Esophagus (tissue), 2 donors: ENCODE data around the gene FAM83D. TPM values are rescaled to one million over a fixed set of nuclear protein-coding genes. Genes with fewer than 3 reads are reported as not detected.

Experiments
- H3K27ac ChIP-seq, 2 donors: one replicate each; pipeline ENCODE4 v1.5.1; 2013; ENCODE audit warnings: low read depth in 2 of 2, mild to moderate bottlenecking in 2 of 2, inconsistent platforms in 1 of 2, low read length in 1 of 2, moderate library complexity in 1 of 2
- H3K27me3 ChIP-seq, 2 donors: one replicate each; pipeline ENCODE4 v1.6.1; 2013; ENCODE audit warnings: low read length in 2 of 2, control low read depth in 1 of 2, mild to moderate bottlenecking in 1 of 2; ENCODE audit not compliant: insufficient read depth in 2 of 2, control insufficient read depth in 1 of 2
- H3K36me3 ChIP-seq, 2 donors: one replicate each; pipeline ENCODE4 v1.6.1; 2013; ENCODE audit warnings: low read length in 1 of 2; ENCODE audit not compliant: control insufficient read depth in 2 of 2, insufficient read depth in 2 of 2
- H3K4me1 ChIP-seq, 2 donors: one replicate each; pipeline ENCODE4 v1.6.1; 2013; ENCODE audit warnings: low read length in 1 of 2; ENCODE audit not compliant: control insufficient read depth in 2 of 2, insufficient read depth in 2 of 2
- H3K4me3 ChIP-seq, 2 donors: one replicate each; pipeline ENCODE4 v1.5.1; 2013; ENCODE audit warnings: low read length in 2 of 2, mild to moderate bottlenecking in 2 of 2, low read depth in 1 of 2, moderate library complexity in 1 of 2
- H3K9me3 ChIP-seq, 2 donors: one replicate each; pipeline ENCODE4 v1.6.1; 2013; ENCODE audit warnings: mild to moderate bottlenecking in 2 of 2, low read depth in 1 of 2, low read length in 1 of 2, moderate library complexity in 1 of 2; ENCODE audit not compliant: control insufficient read depth in 2 of 2, insufficient read depth in 1 of 2
- WGBS, 2 donors: extraction: QIAGEN DNeasy Blood & Tissue Kit; methylation state at CpG; one replicate each; pipeline ENCODE4 v1.1.7; 2013; 5-methylcytosine and 5-hydroxymethylcytosine counted together
- polyA plus RNA-seq, 2 donors: library from polyadenylated mRNA; stranded (reverse); fragments of 200-250 nt; gene quantifications; one replicate each; pipeline ENCODE4 v1.2.3, GENCODE V29; 2013
- donor health status: healthy with polysubstance abuse.
- donor health status: Bipolar disorder and iron deficiency.

FAM83D gene
- polyA plus RNA-seq, 2 donors: 32.6 to 62.0 TPM

DNA sequence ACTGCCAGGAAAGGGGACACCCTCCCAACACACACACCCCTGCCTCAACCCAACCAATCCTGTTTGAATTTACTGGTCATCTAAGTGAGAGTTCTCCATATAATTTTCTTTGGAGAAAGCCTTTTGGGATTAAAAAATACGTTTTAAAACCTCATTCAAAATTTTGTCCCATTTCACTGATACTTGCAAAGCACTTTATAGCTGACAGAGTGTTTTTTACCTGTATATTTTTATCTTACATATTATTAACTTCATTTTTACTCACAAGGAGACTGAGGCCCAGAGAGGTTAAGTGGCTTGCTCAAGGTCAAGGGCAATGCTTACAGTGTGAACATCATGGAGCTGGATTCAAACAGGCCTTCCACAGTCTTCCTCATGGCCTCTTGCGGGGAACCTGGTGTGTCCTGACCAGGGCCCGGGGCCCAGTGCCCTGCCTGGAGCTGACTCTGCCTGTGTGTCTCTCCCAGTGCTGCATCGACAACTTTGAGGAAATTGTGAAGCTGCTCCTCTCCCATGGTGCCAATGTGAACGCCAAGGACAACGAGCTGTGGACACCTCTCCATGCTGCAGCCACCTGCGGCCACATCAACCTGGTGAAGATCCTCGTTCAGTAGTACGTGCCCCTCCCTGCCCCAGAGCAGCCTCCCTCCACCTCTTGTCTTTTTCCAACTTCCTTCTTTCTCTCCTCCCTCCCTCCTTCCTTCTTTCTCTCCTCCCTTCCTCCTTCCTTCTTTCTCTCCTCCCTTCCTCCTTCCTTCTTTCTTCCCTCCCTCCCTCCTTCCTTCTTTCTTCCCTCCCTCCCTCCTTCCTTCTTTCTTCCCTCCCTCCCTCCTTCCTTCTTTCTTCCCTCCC, 30.9 kb upstream of the FAM83D start:
- Histone ChIP-seq H3K4me3 (no peak overlapping the region), H3K27ac (no peak overlapping the region), H3K4me1 (no peaks in the 10 kb centered on the region), H3K27me3 (no peaks in the 10 kb centered on the region), H3K36me3 (no peaks in the 10 kb centered on the region), H3K9me3 (no peaks in the 10 kb centered on the region)
- 73 to 80% methylated on average over 9 of the region's 9 CpGs for WGBS, 2 donors

DNA sequence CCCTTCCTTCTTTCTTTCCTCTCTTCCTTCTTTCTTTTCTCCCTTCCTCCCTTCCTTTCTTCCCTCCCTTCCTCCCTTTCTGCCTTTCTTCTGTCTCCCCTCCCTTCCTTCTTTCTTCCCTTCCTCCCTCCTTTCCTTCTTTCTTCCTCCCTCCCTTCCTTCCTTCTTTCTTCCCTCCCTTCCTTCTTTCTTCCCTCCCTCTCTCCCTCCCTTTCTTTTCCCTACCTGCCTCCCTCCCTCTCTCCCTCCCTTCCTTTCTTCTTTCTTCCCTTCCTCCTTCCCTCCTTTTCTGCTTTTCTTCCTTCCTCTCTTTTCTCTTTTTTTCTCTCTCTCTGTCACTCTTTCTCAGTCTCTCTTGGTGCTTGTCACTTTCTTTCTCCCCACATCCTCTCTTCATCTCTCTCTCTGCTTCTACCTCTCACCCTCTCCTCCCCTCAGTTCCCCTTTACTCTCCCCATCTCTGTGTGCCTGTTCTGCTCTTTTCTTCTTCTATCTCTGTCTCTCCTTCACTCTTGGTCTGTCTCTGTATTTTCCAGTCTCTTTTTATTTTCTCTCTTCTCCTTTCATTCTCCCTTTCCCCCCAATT, 30.1 kb upstream of the FAM83D start:
- Histone ChIP-seq H3K9me3 (no peaks in the 10 kb centered on the region), H3K36me3 (peaks cover 0 to 1% of the 10 kb centered on the region in 2 donors), H3K27me3 (no peaks in the 10 kb centered on the region), H3K4me3 (no peak overlapping the region), H3K27ac (no peak overlapping the region), H3K4me1 (no peaks in the 10 kb centered on the region)

DNA sequence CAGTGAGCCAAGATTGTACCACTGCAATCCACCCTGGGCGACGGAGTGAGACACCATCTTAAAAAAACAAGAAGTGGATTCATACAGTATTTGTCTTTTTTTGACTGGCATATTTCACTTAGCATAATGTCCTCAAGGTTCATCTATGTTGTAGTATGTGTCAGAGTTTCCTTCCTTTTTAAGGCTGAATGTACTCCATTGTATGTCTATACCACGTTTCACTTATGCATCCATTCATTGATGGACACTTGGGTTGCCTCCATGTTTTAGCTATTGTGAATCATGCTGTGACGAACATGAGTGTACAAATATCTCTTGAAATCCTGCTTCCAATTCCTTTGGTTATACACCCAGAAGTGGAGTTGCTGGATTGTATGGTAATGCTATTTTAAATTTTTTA, 28.9 kb upstream of the FAM83D start:
- WGBS, 2 donors: 78 to 84% methylated on average over 4 of the region's 4 CpGs
- H3K9me3 ChIP-seq: no peaks in the 10 kb centered on the region

DNA sequence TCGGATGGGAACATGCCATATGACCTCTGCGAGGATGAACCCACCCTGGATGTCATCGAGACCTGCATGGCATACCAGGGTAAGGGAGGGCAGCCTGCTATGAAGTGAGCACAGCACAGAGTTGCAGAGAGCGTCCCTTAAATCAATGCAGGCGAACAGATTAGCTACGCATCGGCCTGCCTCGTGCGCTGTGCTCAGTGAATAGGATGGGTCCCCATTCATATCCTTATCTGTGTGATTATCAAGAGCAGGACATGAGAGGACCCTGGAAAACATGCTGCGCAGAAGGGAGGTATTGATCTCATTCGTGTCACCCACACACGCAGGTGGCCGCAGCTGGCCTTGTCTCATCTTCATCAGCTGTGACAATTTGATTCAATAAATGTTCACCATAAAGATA, 25.6 kb upstream of the FAM83D start:
- 85 to 92% methylated on average over 13 of the region's 13 CpGs for WGBS, 2 donors

More for the DNA sequence above, 28.9 kb upstream of the FAM83D start:
- Histone ChIP-seq H3K27me3 (no peaks in the 10 kb centered on the region), H3K4me1 (no peaks in the 10 kb centered on the region), H3K4me3 (no peak overlapping the region), H3K27ac (no peak overlapping the region), H3K36me3 (peaks cover 0 to 2% of the 10 kb centered on the region in 2 donors)

DNA sequence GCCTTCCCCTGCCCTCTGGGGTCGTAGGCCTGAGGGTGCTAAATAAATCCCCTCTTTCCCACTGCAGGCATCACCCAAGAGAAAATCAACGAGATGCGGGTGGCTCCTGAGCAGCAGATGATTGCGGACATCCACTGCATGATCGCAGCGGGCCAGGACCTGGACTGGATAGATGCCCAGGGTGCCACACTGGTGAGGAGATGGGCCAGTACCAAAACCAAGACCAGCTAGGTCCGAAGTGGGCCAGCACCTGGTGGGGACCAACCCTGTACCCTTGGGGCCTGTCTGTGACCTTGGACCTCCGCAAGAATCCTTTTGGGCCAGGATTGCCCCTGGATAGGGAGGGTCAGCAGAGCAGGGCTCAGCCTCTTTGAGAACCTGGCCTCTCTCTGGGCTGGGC, 23.6 kb upstream of the FAM83D start:
- Histone ChIP-seq H3K4me1 (no peaks in the 10 kb centered on the region), H3K9me3 (peaks cover 0 to 7% of the 10 kb centered on the region in 2 donors), H3K36me3 (peaks cover 2 to 4% of the 10 kb centered on the region in 2 donors), H3K27ac (no peak overlapping the region), H3K27me3 (no peaks in the 10 kb centered on the region), H3K4me3 (no peak overlapping the region)
- WGBS, 2 donors: 92 to 93% methylated on average over 8 of the region's 8 CpGs

More for the DNA sequence above, 25.6 kb upstream of the FAM83D start:
- Histone ChIP-seq H3K27me3 (no peaks in the 10 kb centered on the region), H3K36me3 (peaks cover 2 to 4% of the 10 kb centered on the region in 2 donors), H3K4me3 (no peak overlapping the region), H3K4me1 (no peaks in the 10 kb centered on the region), H3K9me3 (peaks cover 0 to 5% of the 10 kb centered on the region in 2 donors), H3K27ac (no peak overlapping the region)

DNA sequence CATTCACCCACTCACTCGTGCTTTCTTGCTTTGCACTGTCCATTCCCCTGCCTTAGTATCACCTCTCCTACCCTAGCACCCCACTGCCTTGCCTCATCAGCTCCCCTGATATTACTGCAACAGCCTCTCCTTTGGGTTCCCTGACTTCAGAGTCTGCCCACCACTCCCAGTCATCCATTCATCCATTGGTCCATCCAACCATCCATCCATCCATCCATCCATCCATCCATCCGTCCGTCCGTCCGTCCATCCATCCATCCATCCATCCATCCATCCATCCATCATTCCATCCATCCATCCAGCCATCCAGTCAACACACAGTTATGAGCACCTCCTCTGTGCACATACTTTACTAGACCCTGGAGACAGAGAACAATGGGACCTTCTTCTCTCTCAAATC, 22.9 kb upstream of the FAM83D start:
- Histone ChIP-seq H3K9me3 (peaks cover 0 to 7% of the 10 kb centered on the region in 2 donors), H3K27ac (no peak overlapping the region), H3K36me3 (peaks cover 2 to 4% of the 10 kb centered on the region in 2 donors), H3K4me3 (no peak overlapping the region), H3K27me3 (no peaks in the 10 kb centered on the region), H3K4me1 (no peaks in the 10 kb centered on the region)
- WGBS, 2 donors: 39 to 66% methylated on average over 5 of the region's 5 CpGs

DNA sequence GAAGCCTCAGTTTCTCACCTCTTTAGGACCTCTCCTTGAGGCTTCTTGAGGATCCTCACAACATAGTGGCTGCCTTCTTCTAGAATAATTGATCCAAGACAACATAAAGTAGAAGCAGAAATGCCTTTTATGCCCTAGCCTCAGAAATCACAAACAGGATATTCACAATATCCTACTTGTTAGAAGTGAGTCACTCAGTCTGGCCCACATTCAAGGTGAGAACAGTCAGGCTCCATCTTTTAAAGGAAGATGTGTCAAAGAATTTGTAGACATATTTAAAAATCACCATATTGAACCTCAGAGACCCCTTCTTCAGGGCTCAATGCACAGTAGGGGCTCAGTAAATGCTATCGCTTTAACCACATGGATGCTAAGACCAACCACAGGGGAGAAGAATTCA, 20.8 kb upstream of the FAM83D start:
- Histone ChIP-seq H3K4me1 (no peaks in the 10 kb centered on the region), H3K9me3 (peaks cover 0 to 10% of the 10 kb centered on the region in 2 donors), H3K27me3 (no peaks in the 10 kb centered on the region), H3K36me3 (peaks cover 2 to 4% of the 10 kb centered on the region in 2 donors), H3K4me3 (no peak overlapping the region), H3K27ac (no peak overlapping the region)
- 48 to 100% methylated on average over 1 of the region's 1 CpG for WGBS, 2 donors

DNA sequence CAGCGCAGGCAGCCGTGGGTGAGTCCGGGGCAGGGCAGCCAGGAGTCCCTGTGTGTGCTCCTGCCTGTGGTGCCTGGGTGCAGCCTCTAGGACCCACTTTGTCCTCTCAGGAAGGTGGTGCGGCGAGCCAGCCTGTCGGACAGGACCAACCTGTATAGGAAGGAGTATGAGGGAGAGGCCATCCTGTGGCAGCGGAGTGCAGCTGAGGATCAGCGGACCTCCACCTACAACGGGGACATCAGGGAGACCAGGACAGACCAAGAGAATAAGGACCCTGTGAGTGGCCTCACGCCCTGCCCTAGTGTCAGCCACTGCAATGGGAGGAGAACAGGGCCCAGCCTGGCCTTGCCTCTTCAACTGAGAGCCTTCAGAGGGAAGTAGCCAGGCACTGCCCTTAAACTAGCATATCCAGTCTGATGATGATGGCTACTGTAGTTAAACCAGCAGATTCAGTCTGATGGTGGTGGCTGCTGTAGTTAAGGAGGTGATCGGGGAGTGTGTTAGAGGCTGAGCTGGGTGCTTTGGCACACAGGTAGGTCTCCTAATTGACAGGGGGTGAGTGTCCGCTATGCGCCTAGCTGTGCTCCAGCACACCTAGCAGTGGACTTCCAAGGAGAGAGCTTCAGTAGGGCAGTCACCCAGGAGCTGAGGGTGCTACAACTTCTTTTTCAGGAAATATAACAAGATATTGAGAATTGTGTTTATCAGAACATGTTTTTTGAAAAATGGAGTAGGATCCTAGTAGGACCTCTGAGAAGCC, 18.1 kb upstream of the FAM83D start:
- no peaks in the 10 kb centered on the region for H3K27me3 ChIP-seq
- peak overlapping the region in 1 of 2 donors; percentile 22 for H3K4me3 ChIP-seq
- peaks cover 0 to 4% of the 10 kb centered on the region in 2 donors for H3K36me3 ChIP-seq
- H3K4me1 ChIP-seq: no peaks in the 10 kb centered on the region
- peak overlapping the region in 1 of 2 donors; percentile 66 for H3K27ac ChIP-seq
- H3K9me3 ChIP-seq: peaks cover 0 to 10% of the 10 kb centered on the region in 2 donors
- WGBS, 2 donors: 85 to 89% methylated on average over 13 of the region's 13 CpGs

DNA sequence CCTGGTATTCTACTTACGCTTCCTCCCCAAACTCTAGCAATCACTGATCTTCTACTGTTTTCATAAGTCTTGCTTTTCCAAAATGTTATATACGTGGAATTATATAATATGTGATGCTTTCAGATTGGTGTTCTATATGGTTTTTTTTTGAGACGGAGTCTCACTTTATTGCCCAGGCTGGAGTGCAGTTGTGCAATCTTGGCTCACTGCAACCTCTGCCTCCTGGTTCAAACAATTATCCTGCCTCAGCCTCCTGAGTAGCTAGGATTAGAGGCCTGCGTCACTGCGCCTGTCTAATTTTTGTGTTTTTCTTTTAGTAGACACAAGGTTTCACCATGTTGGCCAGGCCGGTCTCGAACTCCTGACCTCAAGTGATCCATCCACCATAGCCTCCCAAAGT, 10.9 kb upstream of the FAM83D start:
- Histone ChIP-seq H3K36me3 (peaks cover 2 to 3% of the 10 kb centered on the region in 2 donors), H3K27me3 (no peaks in the 10 kb centered on the region), H3K27ac (no peak overlapping the region), H3K4me3 (no peak overlapping the region), H3K4me1 (no peaks in the 10 kb centered on the region), H3K9me3 (no peaks in the 10 kb centered on the region)
- 95 to 96% methylated on average over 7 of the region's 7 CpGs for whole genome bisulfite sequencing, 2 donors
